ENCODE results near the gene SAMD5. TPM values are rescaled to one million over a fixed set of nuclear protein-coding genes. Genes with fewer than 3 reads are reported as not detected.

The SAMD5 gene
- total and polyA plus RNA-seq, 9 of the 15 experiments (the other 6 are each of a cell fraction or from before 2014, with no cell fraction given): 0.15 to 0.91 (median 0.55) TPM

GRCh38 chr6:147587907-147588306 is 79.4 kb downstream of the SAMD5 start:
- in situ Hi-C loops (cut with MboI): no loop called here
- Histone ChIP-seq H2AFZ (ENCODE audit: low read depth, low read length) (no peak overlapping the region), H3K36me3 (ENCODE audit: control insufficient read depth, insufficient read depth, low read length) (no peaks in the 10 kb centered on the region), H3K9ac (ENCODE audit: insufficient read depth in 1 of 2, low read depth in 2 of 2, low read length in 2 of 2) (no peak overlapping the region), H3K79me2 (ENCODE audit: control insufficient read depth, insufficient read depth, low read length) (no peaks in the 10 kb centered on the region), H4K20me1 (replicated peaks; ENCODE audit: control insufficient read depth, insufficient read depth, low read length) (no peaks in the 10 kb centered on the region), H3K4me3 (no peak overlapping the region), H3K9me1 (ENCODE audit: control insufficient read depth, insufficient read depth, low read length) (no peaks in the 10 kb centered on the region), H3K27ac (ENCODE audit: extremely low read depth, low read depth, low read length) (no peak overlapping the region), H3K9me3 (replicated peaks; ENCODE audit: control insufficient read depth, insufficient read depth, low read depth, low read length) (no peaks in the 10 kb centered on the region), H3K4me2 (ENCODE audit: insufficient read depth, low read length) (no peak overlapping the region), H3K27me3 (ENCODE audit: control insufficient read depth in 2 of 2, insufficient read depth in 2 of 2, low read length in 2 of 2) (peaks cover 35 to 41% of the 10 kb centered on the region in 2 experiments), H3K4me1 (replicated peaks in 1 of 2; ENCODE audit: control insufficient read depth in 2 of 2, insufficient read depth in 2 of 2, low read length in 2 of 2) (no peaks in the 10 kb centered on the region)
- DNase-seq (ENCODE audit: extremely low read depth in 1 of 4, low spot score in 3 of 4) (no peak), ATAC-seq (no peak), FAIRE-seq (no peak)
- 1% methylated on average over 3 of the region's 3 CpGs for WGBS (ENCODE audit: insufficient coverage, low coverage, missing lambda C conversion rate)
- no TSS peak for BruUV-seq (replicated peaks)
- ChIA-PET POLR2A (no interaction called here), CTCF (ENCODE audit: low intra/inter-chr PET ratio) (no interaction called here)
- TF ChIP-seq XRCC4 (IDR thresholded peaks at IDR 0.05; ENCODE audit: extremely low read depth, insufficient read depth, insufficient read length) (no peak), GATAD2B (IDR thresholded peaks at IDR 0.05; ENCODE audit: borderline replicate concordance) (no peak), ZNF445 (CRISPR knock-in tag; IDR thresholded peaks at IDR 0.05; ENCODE audit: low read depth) (no peak), ZBTB12 (CRISPR knock-in tag; IDR thresholded peaks at IDR 0.05) (no peak), MCM3 (IDR thresholded peaks at IDR 0.05) (no peak), RBM17 (IDR thresholded peaks at IDR 0.05; ENCODE audit: borderline replicate concordance, low read depth, low read length) (no peak), DEAF1 (CRISPR knock-in tag; IDR thresholded peaks at IDR 0.05) (no peak), ZNF165 (CRISPR knock-in tag; IDR thresholded peaks at IDR 0.05; ENCODE audit: borderline replicate concordance) (no peak), EZH2 (IDR thresholded peaks at IDR 0.05; ENCODE audit: borderline replicate concordance, low read depth, low read length) (no peak), SRSF3 (IDR thresholded peaks at IDR 0.05; ENCODE audit: insufficient read depth, low read length) (no peak), ZNF3 (CRISPR knock-in tag; IDR thresholded peaks at IDR 0.05) (no peak), SPI1 (IDR thresholded peaks at IDR 0.05; ENCODE audit: borderline replicate concordance, low read depth, low read length) (no peak), NR3C1 (CRISPR knock-in tag; IDR thresholded peaks at IDR 0.05) (no peak)
- intact Hi-C loops (cut with micrococcal nuclease): no loop called here

Data from K562 (cell line).